Trophoblast cell (in vitro differentiated cells and primary cell): ENCODE measurements around the gene DLL4.

Source experiments
- DNase-seq, 2 donors: peaks; one replicate each; pipeline ENCODE4 v3.0.0-alpha.2; 2016
- H2AFZ ChIP-seq: 2 replicates; pipeline ENCODE4 v1.6.1; 2013; ENCODE audit warnings: low read length, moderate library complexity, mild to moderate bottlenecking; ENCODE audit not compliant: insufficient read depth, poor library complexity
- H2AK5ac ChIP-seq: 2 replicates; pipeline ENCODE4 v1.6.1; 2013; ENCODE audit warnings: mild to moderate bottlenecking, low read length
- H2BK120ac ChIP-seq: 2 replicates; pipeline ENCODE4 v1.6.1; 2013; ENCODE audit warnings: low read length, mild to moderate bottlenecking, moderate library complexity; ENCODE audit not compliant: insufficient read depth, poor library complexity
- H2BK12ac ChIP-seq: 2 replicates; pipeline ENCODE4 v1.6.1; 2013; ENCODE audit warnings: mild to moderate bottlenecking, low read length, moderate library complexity
- H2BK5ac ChIP-seq: 2 replicates; pipeline ENCODE4 v1.6.1; 2013; ENCODE audit warnings: low read length, low read depth, moderate library complexity, mild to moderate bottlenecking; ENCODE audit not compliant: poor library complexity
- H3K14ac ChIP-seq: 2 replicates; pipeline ENCODE4 v1.6.1; 2013; ENCODE audit warnings: mild to moderate bottlenecking, low read length
- H3K18ac ChIP-seq: 2 replicates; pipeline ENCODE4 v1.6.1; 2013; ENCODE audit warnings: mild to moderate bottlenecking, low read length
- H3K23ac ChIP-seq: 2 replicates; pipeline ENCODE4 v1.6.1; 2013; ENCODE audit warnings: low read length
- H3K27ac ChIP-seq: 2 replicates; pipeline ENCODE4 v1.5.1; 2013; ENCODE audit warnings: low read depth, mild to moderate bottlenecking, inconsistent platforms, low read length, moderate library complexity
- H3K27me3 ChIP-seq: 2 replicates; pipeline ENCODE4 v1.6.1; 2013; ENCODE audit warnings: inconsistent platforms, mild to moderate bottlenecking, low read length, moderate library complexity; ENCODE audit not compliant: insufficient read depth
- H3K36me3 ChIP-seq, 2 experiments: 1 replicate in 1 of 2; 2 replicates in 1 of 2; pipeline ENCODE4 v1.6.1; 2013; ENCODE audit warnings: low read length in 2 of 2, mild to moderate bottlenecking in 2 of 2, moderate library complexity in 1 of 2; ENCODE audit not compliant: insufficient read depth in 2 of 2, control insufficient read depth in 1 of 2
- H3K4ac ChIP-seq: 2 replicates; pipeline ENCODE4 v1.6.1; 2013; ENCODE audit warnings: low read depth, mild to moderate bottlenecking, low read length, moderate library complexity
- H3K4me1 ChIP-seq, 2 experiments: 1 replicate in 1 of 2; 2 replicates in 1 of 2; pipeline ENCODE4 v1.6.1; 2013; ENCODE audit warnings: low read length in 2 of 2, mild to moderate bottlenecking in 2 of 2, moderate library complexity in 1 of 2; ENCODE audit not compliant: insufficient read depth in 2 of 2, control insufficient read depth in 1 of 2
- H3K4me2 ChIP-seq: 2 replicates; pipeline ENCODE4 v1.6.1; 2013; ENCODE audit warnings: inconsistent platforms, mild to moderate bottlenecking, low read length, moderate library complexity
- H3K4me3 ChIP-seq: 2 replicates; pipeline ENCODE4 v1.5.1; 2013; ENCODE audit warnings: mild to moderate bottlenecking, low read depth, low read length, inconsistent platforms
- H3K79me1 ChIP-seq: one replicate; pipeline ENCODE4 v1.6.1; 2013; ENCODE audit warnings: low read length
- H3K79me2 ChIP-seq: 2 replicates; pipeline ENCODE4 v1.6.1; 2013; ENCODE audit warnings: low read length, mild to moderate bottlenecking; ENCODE audit not compliant: control insufficient read depth, insufficient read depth, poor library complexity
- H3K9ac ChIP-seq: 2 replicates; pipeline ENCODE4 v1.6.1; 2013; ENCODE audit warnings: mild to moderate bottlenecking, low read length
- H3K9me3 ChIP-seq: 2 replicates; pipeline ENCODE4 v1.6.1; 2013; ENCODE audit warnings: low read depth, mild to moderate bottlenecking, control low read depth, inconsistent platforms, low read length; ENCODE audit not compliant: insufficient read depth
- H4K12ac ChIP-seq: 2 replicates; pipeline ENCODE4 v1.6.1; 2013; ENCODE audit warnings: low read depth, mild to moderate bottlenecking, low read length, moderate library complexity
- H4K8ac ChIP-seq: 2 replicates; pipeline ENCODE4 v1.6.1; 2013; ENCODE audit warnings: low read depth, mild to moderate bottlenecking, low read length, moderate library complexity
- H4K91ac ChIP-seq: one replicate; pipeline ENCODE4 v1.6.1; 2013; ENCODE audit warnings: low read depth, mild to moderate bottlenecking, low read length, moderate library complexity
- WGBS: extraction: QIAGEN DNeasy Blood & Tissue Kit; methylation state at CpG from one replicate; pipeline ENCODE4 v1.1.7; 2013; ENCODE audit warnings: missing lambda C conversion rate; ENCODE audit not compliant: insufficient read length, insufficient coverage; ENCODE audit errors: extremely low coverage; 5-methylcytosine and 5-hydroxymethylcytosine counted together

Gene DLL4

DNA sequence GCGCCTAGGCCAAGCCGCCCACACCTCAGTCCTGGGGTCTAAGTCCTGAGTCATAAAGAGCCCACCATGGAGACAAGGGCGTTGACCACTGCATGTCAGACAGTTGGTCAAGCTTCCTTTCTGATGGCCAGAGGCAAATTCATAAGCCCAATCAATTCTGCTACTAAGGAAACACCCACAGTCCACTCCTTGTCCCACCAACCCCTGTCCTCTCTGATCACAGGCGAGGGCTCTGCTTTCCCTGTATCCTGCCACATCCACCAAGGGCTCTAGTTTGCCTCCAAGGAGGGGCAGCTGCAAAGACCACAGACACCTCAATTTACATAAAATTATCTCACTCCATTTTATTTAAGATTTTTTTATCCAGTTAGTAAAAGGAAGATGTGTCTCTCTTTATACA lies 49.4 kb downstream of the DLL4 start:
- no peak overlapping the region for H4K91ac ChIP-seq
- H4K12ac ChIP-seq: no peak overlapping the region
- peaks cover 2% of the 10 kb centered on the region for H3K9me3 ChIP-seq
- no peak for DNase-seq
- peaks cover 46 to 63% of the 10 kb centered on the region in 2 experiments for H3K36me3 ChIP-seq
- H2BK120ac ChIP-seq: no peak overlapping the region
- no peak overlapping the region for H3K4me2 ChIP-seq
- no peak overlapping the region for H3K4me3 ChIP-seq
- H3K14ac ChIP-seq: no peak overlapping the region
- no peak overlapping the region for H3K9ac ChIP-seq
- no peak overlapping the region for H2AFZ ChIP-seq
- H2AK5ac ChIP-seq: no peak overlapping the region
- H2BK12ac ChIP-seq: no peak overlapping the region
- H2BK5ac ChIP-seq: no peak overlapping the region
- no CpG with 5 or more reads among the region's 4 CpGs for WGBS
- H3K79me1 ChIP-seq: no peaks in the 10 kb centered on the region
- H3K4ac ChIP-seq: no peak overlapping the region
- no peak overlapping the region for H3K23ac ChIP-seq
- H3K27ac ChIP-seq: no peak overlapping the region
- no peak overlapping the region for H4K8ac ChIP-seq
- H3K79me2 ChIP-seq: no peaks in the 10 kb centered on the region
- H3K18ac ChIP-seq: no peak overlapping the region
- H3K4me1 ChIP-seq: no peaks in the 10 kb centered on the region
- no peaks in the 10 kb centered on the region for H3K27me3 ChIP-seq

DNA sequence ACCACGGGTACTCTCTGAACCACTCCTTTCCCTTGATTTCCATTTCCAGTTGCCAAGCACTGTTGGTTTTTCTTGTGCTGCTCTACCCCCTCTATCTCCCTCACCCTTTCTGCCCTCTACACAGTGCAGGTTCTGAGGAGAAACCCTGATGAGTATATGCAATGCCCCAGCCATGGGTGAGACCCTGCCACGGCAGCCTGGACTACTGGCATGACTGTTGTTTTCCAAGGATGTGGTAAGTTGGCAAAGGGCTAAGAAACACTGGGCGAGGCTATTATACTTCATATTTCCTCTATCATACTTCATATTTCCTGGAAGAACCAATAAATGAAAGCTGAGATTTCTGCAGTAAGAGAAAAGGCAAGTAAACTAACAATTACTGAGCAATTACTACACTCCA lies 52.0 kb downstream of the DLL4 start:
- H3K79me1 ChIP-seq: no peaks in the 10 kb centered on the region
- no peak for DNase-seq
- H3K79me2 ChIP-seq: no peaks in the 10 kb centered on the region
- no peak overlapping the region for H3K4ac ChIP-seq
- WGBS: no CpG with 5 or more reads among the region's 3 CpGs
- H4K12ac ChIP-seq: no peak overlapping the region
- peaks cover 59 to 78% of the 10 kb centered on the region in 2 experiments for H3K36me3 ChIP-seq
- no peak overlapping the region for H3K23ac ChIP-seq
- no peak overlapping the region for H2BK120ac ChIP-seq
- no peaks in the 10 kb centered on the region for H3K4me1 ChIP-seq
- no peak overlapping the region for H2BK5ac ChIP-seq
- H2AK5ac ChIP-seq: no peak overlapping the region
- no peak overlapping the region for H4K8ac ChIP-seq
- H3K27ac ChIP-seq: no peak overlapping the region
- H4K91ac ChIP-seq: no peak overlapping the region
- no peak overlapping the region for H2AFZ ChIP-seq
- no peak overlapping the region for H3K4me2 ChIP-seq
- H2BK12ac ChIP-seq: no peak overlapping the region
- no peak overlapping the region for H3K4me3 ChIP-seq
- H3K9ac ChIP-seq: no peak overlapping the region
- H3K9me3 ChIP-seq: no peaks in the 10 kb centered on the region
- no peak overlapping the region for H3K18ac ChIP-seq
- no peaks in the 10 kb centered on the region for H3K27me3 ChIP-seq
- no peak overlapping the region for H3K14ac ChIP-seq

DNA sequence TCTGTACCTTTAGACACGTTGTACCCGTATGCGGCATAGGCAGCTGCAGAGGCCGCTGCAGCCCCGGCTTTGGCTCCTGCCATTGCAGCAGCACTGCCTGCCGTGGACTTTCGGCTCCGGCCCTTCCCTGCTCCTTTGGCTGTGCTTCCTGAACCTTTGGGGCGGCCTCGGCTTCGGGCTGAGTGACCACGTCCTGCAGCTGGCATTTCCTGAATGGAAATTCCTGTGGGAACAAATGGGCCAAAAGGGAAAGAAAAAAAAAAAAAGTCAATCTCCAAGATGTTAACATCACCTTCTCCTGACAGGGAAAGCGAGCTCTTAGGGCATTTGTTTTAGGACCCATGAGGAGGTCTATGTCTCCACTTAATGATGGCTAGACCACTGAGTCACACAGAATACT lies 53.7 kb downstream of the DLL4 start:
- no peak overlapping the region for H2BK12ac ChIP-seq
- no peak overlapping the region for H3K9ac ChIP-seq
- no peak overlapping the region for H3K18ac ChIP-seq
- DNase-seq: no peak
- no peaks in the 10 kb centered on the region for H3K9me3 ChIP-seq
- WGBS: no CpG with 5 or more reads among the region's 13 CpGs
- no peak overlapping the region for H2AFZ ChIP-seq
- H3K27ac ChIP-seq: no peak overlapping the region
- no peaks in the 10 kb centered on the region for H3K79me1 ChIP-seq
- H3K4ac ChIP-seq: no peak overlapping the region
- no peak overlapping the region for H4K12ac ChIP-seq
- no peak overlapping the region for H4K91ac ChIP-seq
- H3K14ac ChIP-seq: no peak overlapping the region
- no peak overlapping the region for H2BK5ac ChIP-seq
- H3K4me1 ChIP-seq: no peaks in the 10 kb centered on the region
- H3K36me3 ChIP-seq: peaks cover 56 to 77% of the 10 kb centered on the region in 2 experiments
- H2BK120ac ChIP-seq: no peak overlapping the region
- no peak overlapping the region for H3K4me3 ChIP-seq
- H3K79me2 ChIP-seq: no peaks in the 10 kb centered on the region
- no peak overlapping the region for H4K8ac ChIP-seq
- no peak overlapping the region for H3K4me2 ChIP-seq
- H3K23ac ChIP-seq: no peak overlapping the region
- no peak overlapping the region for H2AK5ac ChIP-seq
- H3K27me3 ChIP-seq: no peaks in the 10 kb centered on the region

DNA sequence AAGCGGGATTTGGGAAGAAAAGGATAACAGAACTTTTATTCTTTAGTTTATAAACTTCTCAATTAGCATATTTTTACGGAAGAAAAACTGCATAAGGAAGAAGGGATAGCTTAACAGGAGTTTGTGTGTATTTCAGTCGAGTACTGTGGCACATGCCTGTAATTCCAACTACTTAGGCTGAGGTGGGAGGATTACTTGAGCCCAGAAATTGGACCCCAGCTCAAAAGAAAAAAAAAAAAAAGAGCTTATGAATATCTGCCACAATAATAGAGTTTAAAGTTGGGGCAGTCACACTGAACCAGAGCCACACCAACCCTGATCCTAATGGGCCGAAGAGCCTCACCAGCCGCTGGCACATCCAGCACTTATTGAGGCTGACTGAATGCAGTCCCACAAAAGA lies 55.3 kb downstream of the DLL4 start:
- H4K12ac ChIP-seq: no peak overlapping the region
- no peaks in the 10 kb centered on the region for H3K4me1 ChIP-seq
- H2AFZ ChIP-seq: no peak overlapping the region
- H2BK12ac ChIP-seq: no peak overlapping the region
- no peak overlapping the region for H3K4me2 ChIP-seq
- no peaks in the 10 kb centered on the region for H3K79me2 ChIP-seq
- no peak overlapping the region for H4K91ac ChIP-seq
- no peak overlapping the region for H3K14ac ChIP-seq
- no peaks in the 10 kb centered on the region for H3K9me3 ChIP-seq
- no peaks in the 10 kb centered on the region for H3K79me1 ChIP-seq
- no peak overlapping the region for H4K8ac ChIP-seq
- no peak for DNase-seq
- peaks cover 47 to 68% of the 10 kb centered on the region in 2 experiments for H3K36me3 ChIP-seq
- H3K4ac ChIP-seq: no peak overlapping the region
- H2AK5ac ChIP-seq: no peak overlapping the region
- no peak overlapping the region for H3K9ac ChIP-seq
- H3K23ac ChIP-seq: no peak overlapping the region
- no peak overlapping the region for H3K27ac ChIP-seq
- no peak overlapping the region for H2BK5ac ChIP-seq
- H2BK120ac ChIP-seq: no peak overlapping the region
- H3K27me3 ChIP-seq: no peaks in the 10 kb centered on the region
- no CpG with 5 or more reads among the region's 5 CpGs for WGBS
- H3K18ac ChIP-seq: no peak overlapping the region
- no peak overlapping the region for H3K4me3 ChIP-seq
